HCT116 (cell line): ENCODE results near the gene ALK.

Experiments used
- CBX3 ChIP-seq: IDR thresholded peaks from 2 replicates; pipeline ENCODE4 v1.6.1; 2012; ENCODE audit warnings: low read depth
- ELF1 ChIP-seq: IDR thresholded peaks from 2 replicates; pipeline ENCODE4 v1.6.1; 2012; ENCODE audit warnings: low read depth, borderline replicate concordance
- EZH2phosphoT487 ChIP-seq: fragments of 200-600 bp; IDR thresholded peaks from 2 replicates; pipeline ENCODE4 v1.6.1; 2018; ENCODE audit warnings: antibody characterized with exemption, borderline replicate concordance
- POLR2A ChIP-seq: IDR thresholded peaks from 2 replicates; pipeline ENCODE4 v1.7.0; 2011; ENCODE audit warnings: borderline replicate concordance; ENCODE audit not compliant: insufficient read depth, insufficient read length; ENCODE audit errors: extremely low read depth
- POLR2AphosphoS5 ChIP-seq: IDR thresholded peaks from 2 replicates; pipeline ENCODE4 v1.6.1; 2011; ENCODE audit warnings: mild to moderate bottlenecking, low read depth, low read length, moderate library complexity
- SIN3A ChIP-seq: IDR thresholded peaks from 2 replicates; pipeline ENCODE4 v1.6.1; 2012; ENCODE audit warnings: low read depth
- ZFX ChIP-seq: fragments of 450-650 bp; IDR thresholded peaks from 2 replicates; pipeline ENCODE4 v1.6.1; 2017
- TF ChIP-seq, protein P1 (sequence below): IDR thresholded peaks from 2 replicates; pipeline ENCODE4 v1.6.1; 2012; ENCODE audit warnings: low read depth
- TF ChIP-seq, protein P2 (sequence below), 3 experiments: fragments of 200-600 bp in 1 of 3; sonication (generic) in 1 of 3; IDR thresholded peaks in 2 of 3; conservative IDR thresholded peaks in 1 of 3; 2 replicates each; pipeline ENCODE4 v1.5.1; 2012 to 2017; ENCODE audit warnings: low read depth in 2 of 3, low read length in 2 of 3, antibody characterized with exemption in 1 of 3, borderline replicate concordance in 1 of 3, control low read depth in 1 of 3, mild to moderate bottlenecking in 1 of 3, mixed read lengths in 1 of 3, mixed run types in 1 of 3, moderate library complexity in 1 of 3; ENCODE audit not compliant: insufficient read depth in 1 of 3
- TF ChIP-seq, protein P3 (sequence below): IDR thresholded peaks from 2 replicates; pipeline ENCODE4 v1.6.1; 2012

DNA sequence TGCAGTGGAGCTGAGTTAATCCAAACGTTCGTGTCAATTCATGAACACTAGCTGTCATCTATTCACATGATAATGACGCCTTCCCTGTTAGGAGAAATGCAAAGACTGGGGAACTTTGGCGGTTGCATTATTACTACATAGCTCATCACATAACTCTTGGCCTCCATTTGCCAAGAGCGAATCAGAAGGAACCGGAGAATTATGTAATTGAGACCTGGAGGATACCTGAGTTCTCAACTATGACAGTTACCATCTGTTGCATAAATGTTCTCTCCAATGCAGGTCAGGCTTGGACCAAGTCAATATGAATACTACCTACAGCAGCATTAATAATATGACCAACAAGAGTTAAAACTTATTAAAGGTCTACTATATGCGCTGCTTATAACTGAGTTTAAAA is 531.7 kb downstream of the ALK start:
- TF ChIP-seq POLR2A, result no peak
- no peak for TF ChIP-seq POLR2AphosphoS5
- no peak for TF ChIP-seq EZH2phosphoT487
- no peak for TF ChIP-seq ELF1
- TF ChIP-seq, protein P1, sequence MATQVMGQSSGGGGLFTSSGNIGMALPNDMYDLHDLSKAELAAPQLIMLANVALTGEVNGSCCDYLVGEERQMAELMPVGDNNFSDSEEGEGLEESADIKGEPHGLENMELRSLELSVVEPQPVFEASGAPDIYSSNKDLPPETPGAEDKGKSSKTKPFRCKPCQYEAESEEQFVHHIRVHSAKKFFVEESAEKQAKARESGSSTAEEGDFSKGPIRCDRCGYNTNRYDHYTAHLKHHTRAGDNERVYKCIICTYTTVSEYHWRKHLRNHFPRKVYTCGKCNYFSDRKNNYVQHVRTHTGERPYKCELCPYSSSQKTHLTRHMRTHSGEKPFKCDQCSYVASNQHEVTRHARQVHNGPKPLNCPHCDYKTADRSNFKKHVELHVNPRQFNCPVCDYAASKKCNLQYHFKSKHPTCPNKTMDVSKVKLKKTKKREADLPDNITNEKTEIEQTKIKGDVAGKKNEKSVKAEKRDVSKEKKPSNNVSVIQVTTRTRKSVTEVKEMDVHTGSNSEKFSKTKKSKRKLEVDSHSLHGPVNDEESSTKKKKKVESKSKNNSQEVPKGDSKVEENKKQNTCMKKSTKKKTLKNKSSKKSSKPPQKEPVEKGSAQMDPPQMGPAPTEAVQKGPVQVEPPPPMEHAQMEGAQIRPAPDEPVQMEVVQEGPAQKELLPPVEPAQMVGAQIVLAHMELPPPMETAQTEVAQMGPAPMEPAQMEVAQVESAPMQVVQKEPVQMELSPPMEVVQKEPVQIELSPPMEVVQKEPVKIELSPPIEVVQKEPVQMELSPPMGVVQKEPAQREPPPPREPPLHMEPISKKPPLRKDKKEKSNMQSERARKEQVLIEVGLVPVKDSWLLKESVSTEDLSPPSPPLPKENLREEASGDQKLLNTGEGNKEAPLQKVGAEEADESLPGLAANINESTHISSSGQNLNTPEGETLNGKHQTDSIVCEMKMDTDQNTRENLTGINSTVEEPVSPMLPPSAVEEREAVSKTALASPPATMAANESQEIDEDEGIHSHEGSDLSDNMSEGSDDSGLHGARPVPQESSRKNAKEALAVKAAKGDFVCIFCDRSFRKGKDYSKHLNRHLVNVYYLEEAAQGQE, result no peak
- TF ChIP-seq, protein P2, sequence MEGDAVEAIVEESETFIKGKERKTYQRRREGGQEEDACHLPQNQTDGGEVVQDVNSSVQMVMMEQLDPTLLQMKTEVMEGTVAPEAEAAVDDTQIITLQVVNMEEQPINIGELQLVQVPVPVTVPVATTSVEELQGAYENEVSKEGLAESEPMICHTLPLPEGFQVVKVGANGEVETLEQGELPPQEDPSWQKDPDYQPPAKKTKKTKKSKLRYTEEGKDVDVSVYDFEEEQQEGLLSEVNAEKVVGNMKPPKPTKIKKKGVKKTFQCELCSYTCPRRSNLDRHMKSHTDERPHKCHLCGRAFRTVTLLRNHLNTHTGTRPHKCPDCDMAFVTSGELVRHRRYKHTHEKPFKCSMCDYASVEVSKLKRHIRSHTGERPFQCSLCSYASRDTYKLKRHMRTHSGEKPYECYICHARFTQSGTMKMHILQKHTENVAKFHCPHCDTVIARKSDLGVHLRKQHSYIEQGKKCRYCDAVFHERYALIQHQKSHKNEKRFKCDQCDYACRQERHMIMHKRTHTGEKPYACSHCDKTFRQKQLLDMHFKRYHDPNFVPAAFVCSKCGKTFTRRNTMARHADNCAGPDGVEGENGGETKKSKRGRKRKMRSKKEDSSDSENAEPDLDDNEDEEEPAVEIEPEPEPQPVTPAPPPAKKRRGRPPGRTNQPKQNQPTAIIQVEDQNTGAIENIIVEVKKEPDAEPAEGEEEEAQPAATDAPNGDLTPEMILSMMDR (IDR thresholded peaks at IDR 0.05 in 2 of 3, conservative IDR thresholded peaks at IDR 0.05 in 1 of 3; ENCODE audit: borderline replicate concordance in 1 of 3, insufficient read depth in 1 of 3, low read depth in 2 of 3, low read length in 2 of 3), result no peak
- TF ChIP-seq, protein P3, sequence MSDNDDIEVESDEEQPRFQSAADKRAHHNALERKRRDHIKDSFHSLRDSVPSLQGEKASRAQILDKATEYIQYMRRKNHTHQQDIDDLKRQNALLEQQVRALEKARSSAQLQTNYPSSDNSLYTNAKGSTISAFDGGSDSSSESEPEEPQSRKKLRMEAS, result no peak
- TF ChIP-seq CBX3, result no peak
- TF ChIP-seq ZFX, result no peak
- TF ChIP-seq SIN3A, result no peak
